NCI-H2171 (cell line): Measurements from ENCODE around the gene ZNF672.
"Not testable (repeated sequence)": the region's sequence is repeated elsewhere in the genome, so short reads cannot be mapped to it uniquely, and the experiment has no call there.

Source experiments
- DNase-seq: peaks from one replicate; lab custom pipeline; 2025; lab: John Stamatoyannopoulos, UW

The ZNF672 gene

DNA sequence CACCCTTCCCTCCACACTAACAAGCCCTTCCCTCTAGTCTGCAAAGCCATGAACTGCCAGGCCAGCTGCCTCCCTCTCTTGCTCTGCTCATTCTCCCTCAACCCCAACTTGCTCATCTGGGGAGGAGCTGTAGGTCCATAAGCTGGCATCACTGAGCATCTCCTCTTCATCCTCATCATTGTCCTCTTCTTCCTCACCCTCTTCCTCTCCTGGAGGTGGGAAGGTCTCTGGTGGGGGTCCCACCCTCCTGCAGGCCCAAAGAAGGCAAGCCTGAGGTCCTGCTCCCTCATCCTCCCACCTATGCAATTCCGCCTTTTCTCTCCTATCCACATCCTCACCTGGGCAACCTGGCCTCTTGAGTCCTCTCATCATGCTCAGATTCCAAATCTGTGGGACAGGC is 18.2 kb downstream of the ZNF672 start:
- no peak for DNase-seq

DNA sequence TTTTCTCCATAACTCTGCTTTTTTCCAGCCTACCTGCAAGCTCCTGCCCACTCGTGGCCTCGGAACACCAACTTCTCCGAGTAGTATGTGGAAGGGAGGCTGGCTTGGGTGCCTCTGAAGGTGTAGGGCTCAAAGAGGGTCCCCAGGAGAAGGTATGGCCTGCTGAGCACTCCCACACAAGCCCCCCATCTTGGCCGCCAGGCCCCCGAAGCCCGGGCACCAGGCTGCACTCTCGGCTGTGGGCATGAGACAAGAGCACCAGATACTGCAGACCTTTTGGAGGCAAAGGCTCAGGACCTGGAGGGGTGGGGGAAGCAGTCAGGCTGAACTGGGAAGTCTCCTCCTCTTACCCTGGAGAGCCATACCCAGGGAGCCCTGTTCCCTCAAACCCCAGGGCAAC is 19.2 kb downstream of the ZNF672 start:
- DNase-seq: no peak

DNA sequence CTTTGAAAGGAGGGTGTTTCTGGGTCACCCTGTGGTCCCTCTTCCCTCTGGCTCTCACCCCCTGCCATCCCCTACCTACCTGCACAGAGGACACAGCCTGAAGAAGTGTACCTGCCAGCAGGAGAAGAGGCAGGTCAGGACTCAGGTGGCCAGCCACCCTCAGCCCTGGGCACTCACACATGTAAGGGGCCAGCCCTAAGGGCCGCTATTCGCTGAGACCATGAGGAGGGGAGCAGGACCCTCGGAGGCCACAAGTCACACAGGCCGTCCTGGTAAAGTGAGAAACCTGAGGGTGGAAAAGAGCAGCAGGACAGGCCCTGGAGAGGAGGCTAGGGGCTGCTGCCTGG is 19.7 kb downstream of the ZNF672 start:
- no peak for DNase-seq

DNA sequence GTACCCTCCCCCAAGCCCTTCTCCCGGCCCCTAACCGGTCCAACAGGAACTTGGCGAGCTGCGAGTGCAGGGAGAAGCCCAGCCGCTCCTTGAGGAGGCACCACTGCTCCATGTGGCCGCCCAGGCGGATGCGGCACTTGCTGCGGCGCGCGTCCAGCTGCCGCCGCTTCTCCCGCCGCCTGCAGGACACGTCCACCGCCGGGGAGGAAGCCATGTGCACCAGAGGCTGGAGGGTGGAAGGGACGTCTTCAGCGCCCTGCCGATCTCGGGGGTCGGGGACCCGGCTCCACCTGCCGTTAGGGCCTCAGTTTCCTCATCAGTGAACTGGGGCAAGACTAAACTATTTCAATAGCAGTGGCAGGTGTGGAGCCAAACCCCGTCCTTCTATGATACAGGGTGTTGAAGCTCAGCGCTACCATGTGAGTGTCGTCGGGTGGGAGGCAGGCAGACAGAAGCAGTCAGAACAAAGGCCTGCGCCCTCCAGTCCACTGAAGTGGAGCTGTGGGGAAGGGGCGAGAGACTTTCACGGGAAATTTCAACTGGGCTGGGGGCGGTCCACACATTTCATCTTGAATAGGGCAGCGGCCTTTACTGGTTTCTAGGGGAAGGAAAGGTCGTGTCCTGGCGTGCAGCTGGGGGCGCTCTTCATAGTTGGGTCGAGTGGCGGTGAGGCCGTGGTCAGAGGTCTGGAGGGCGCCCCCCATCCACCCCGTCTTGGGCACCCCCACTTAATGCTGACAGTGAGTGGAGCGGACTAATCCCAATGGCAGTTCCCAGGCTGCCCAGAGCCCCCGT is 20.3 kb downstream of the ZNF672 start:
- peak; percentile 39 for DNase-seq

DNA sequence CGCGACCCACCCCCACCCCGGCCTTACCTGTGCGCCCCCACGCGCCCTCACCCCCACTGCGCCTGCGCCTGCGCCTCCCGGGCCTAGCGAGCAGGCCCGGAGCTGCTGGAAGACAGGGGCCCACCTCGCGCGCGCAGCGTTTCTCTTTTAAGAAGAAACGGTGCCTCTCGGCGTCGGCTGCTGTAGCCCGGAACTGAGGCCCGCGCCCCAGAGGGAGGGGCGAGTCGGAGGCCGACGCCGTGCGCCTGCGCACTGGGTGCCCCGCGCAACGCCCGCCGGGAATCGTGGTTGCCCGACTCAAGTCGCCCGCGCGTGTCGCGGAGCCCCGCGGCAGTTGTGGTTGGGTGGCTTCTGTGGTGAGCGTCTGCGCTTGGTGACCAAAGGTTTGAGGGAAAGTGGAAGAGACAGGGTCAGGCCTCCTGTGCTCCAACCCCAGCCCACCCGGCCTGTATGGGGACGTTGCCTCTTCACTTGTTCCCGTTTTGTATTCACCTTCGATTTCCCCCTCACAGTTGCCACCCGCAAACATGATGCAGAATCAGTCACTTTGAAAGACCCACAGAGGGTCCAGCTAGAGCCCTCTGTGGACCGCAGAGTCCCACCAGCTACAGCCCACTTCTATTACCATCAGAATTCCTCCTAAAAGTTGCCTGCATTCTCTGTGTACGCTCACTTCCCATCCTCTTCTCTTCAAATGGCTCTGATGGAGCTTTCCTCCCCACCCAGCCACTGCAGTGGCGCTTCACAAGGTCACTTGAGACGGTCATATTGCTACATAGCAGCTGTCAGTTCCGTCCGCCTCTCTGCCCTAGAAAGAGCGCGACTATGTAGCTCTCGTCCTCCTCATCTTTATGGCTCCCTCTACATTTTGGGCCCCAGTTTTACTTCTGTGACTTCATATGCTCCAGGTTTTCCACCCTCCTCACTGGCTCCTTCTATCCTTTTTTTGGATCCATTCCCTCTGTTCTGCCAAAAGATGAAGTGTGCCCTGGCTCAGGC is 21.2 kb downstream of the ZNF672 start, which contains the start of gene ZNF692:
ZNF692 (minus strand) TSS at position 195 of the 999 bp plus-strand sequence. CDS start 776 bp downstream, outside the sequence.
- DNase-seq: peak; percentile 96

DNA sequence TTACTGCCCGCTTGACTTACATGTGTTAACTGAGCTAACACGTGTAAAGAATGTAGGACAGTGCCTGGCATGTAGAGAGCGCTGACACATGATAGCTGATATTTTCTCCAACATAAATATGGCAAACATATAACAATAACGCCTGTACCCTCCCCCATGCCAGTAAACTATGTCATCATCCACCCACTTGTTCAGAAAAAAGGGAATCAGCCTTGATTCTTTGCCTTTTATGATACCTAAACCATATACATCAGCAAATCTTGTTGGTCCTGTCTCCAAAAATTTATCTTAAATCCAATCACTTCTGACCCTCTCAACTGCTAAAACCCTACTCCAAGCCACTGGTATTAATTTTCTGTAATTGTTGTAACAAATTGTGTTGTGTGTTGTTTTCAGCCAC is 22.0 kb downstream of the ZNF672 start:
- no peak for DNase-seq

DNA sequence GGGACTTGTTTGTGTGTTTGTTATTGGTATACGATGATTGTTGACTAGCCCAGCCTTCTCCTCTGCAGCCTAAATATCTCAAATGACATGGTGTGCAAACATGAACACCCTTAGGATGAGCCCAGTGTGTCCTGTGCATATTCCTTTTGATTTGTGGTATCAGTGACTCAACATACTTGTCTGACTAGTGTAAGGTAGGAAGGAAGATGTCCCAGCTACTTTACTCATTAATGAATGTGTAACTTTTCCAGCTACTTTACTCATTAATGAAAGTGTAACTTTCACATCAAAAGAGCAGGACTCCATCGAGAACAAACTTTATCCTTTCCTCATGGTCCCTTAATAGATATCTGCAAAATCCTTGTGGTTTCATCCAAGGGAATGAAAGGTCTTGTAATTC is 23.6 kb downstream of the ZNF672 start:
- DNase-seq: no peak

DNA sequence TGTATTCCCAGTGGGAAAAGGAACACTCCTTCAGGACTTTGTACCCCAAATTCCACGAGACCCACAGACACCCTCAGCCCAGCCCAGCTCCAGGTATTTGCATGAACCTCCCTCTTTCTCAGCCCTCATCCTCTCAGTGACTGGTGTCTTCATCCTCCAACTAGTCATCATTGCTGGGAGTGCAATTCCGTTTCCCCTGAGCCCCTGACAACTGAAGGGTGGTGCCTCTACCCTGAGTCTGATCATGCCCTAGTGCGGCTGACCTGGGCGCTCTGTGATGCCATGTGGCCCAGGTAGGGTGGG is 24.6 kb downstream of the ZNF672 start:
- no peak for DNase-seq

DNA sequence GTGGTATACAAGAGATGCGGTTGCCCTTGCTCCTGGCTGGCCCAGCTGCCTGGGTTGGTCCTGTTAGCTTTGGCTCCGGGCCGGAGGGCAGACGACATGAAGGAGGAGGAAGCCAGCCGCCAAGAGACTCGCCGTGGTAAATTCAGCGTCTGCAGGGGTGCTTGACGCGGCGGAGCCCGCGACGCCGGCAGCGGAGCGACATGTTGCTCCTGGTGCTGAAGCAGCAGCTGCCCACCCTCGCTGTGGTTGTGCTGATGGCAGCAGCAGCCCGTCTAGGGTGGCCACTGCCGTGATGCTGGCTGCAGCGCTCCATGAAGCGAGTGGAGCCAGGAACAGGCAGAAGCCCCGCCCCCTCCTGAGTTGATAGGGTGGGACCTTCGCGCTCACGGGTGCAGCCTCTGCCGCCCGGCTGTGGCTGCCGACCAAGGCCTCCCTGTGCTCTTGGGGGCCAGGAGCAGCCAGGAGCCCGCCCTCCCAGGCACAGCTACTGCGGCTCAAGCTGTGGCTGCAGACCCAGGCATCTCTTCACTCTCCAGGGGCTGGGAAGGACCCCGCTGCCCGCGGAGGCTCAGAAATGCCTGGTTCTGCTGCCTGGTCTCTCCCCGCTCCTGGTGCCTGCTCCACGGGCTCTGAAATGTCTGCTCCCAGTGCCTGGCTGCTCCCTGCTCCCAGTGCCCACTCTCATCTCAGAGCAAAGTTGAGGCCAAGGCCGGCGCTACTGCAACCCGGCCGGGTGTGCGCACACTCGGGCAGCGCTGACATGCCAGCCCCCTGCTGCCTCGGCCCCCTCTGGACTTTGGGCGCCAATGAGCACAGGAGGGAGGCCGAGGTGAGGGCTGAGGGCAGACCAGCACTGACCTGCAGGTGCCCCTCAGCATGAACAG is 25.2 kb downstream of the ZNF672 start:
- peak; percentile 77 for DNase-seq

DNA sequence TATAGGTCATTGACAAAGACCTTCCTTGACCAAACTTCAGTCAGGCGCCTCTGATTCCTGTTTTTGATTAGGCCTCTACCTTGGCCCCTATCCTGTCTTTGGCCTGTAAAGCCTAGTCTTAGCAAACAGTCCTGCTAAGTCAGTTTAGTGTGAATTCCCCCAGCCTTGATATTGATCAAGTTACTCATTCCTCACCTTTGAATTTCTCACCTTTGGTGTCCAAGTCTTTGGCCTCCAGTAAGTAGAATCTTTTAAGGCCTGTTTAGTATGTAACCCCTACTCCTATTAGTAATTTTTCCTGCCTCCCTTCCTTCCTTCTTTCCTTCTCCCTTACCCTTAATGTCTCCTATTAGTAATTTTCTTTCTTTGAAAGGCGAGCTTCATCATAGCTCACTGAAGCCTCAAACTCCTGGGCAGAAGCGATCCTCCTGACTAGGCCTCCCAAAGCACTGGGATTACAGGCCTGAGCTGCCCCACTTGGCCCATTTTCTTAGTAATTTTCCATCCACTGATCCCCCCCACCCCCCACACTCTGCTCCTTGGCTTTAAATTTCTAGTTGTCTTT is 33.9 kb downstream of the ZNF672 start:
- DNase-seq: no peak

DNA sequence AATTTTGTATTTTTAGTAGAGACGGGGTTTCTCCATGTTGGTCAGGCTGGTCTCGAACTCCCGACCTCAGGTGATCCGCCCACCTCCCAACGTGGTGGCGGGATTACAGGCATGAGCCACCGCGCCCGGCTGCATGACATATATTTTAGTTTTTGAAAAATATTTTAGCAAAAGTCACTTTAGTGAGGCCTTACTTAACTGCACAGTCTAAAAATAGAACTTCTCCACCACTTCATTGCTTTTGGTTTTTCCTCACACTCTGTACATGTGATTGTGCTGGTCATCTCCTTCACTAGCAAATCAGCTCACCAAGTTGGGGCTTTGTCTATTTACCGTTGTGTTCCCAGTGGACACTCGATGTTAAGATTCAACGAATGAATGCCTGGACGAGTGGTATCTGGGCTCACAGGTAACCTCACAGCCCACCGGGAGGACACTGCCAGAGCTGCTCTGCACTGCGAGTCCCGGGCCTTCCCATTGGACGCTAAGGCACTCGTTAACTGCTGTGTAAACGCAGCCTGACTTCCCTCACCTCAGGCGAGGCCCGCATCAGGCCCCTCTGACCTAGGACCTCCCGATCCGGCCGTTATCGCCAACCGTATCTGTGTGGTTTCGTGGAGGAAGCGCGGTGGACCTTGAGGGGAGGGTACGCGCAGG is 34.9 kb downstream of the ZNF672 start:
- peak; percentile 56 for DNase-seq

DNA sequence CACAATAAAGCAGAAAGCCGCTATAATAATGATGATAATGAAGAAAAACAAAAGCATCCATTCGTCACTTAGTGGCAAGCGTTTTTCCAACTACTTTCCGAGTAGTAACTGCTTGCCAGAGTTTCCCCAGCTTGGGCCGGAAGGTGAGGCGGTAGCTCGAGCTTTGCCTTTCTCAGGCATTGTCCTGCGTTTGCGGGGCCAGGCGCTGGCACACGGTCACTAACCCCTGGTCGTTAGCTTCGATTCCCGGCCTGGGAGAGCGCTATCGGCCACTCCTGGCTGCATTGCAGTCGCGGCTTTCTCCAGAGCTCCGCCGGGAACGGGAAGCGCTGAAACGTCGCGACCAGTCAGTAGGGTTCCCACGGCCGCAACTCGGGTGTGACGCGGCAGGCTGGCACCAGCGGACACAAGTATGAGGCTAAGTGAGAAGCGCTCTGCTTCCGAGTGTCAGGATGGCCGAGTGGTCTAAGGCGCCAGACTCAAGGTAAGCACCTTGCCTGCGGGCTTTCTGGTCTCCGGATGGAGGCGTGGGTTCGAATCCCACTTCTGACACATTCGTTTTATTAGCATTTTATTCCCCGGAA is 35.5 kb downstream of the ZNF672 start:
- peak; percentile 87 for DNase-seq

DNA sequence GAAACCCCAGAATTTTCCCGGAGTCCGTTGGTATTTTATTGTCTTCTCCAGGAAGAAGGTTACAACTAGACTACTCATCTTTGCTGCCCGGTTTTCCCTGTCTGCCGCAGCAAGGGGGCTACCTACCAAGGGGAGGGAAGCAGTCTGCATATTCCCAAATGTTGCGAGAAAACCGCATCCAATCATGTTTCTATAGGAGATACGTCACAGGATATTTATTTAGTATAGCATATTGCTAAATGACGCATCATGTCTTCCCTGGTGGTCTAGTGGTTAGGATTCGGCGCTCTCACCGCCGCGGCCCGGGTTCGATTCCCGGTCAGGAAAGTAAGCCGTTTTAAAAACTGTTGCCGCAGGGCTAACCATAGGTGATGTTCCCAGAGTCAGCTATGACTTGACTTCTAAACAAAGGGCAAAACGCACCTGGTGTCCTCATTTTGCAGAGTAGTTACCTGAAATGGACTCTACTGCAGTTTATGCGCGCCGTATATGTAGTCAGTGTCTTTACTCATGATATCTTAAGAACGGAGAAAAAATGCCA is 36.0 kb downstream of the ZNF672 start:
- peak; percentile 71 for DNase-seq

DNA sequence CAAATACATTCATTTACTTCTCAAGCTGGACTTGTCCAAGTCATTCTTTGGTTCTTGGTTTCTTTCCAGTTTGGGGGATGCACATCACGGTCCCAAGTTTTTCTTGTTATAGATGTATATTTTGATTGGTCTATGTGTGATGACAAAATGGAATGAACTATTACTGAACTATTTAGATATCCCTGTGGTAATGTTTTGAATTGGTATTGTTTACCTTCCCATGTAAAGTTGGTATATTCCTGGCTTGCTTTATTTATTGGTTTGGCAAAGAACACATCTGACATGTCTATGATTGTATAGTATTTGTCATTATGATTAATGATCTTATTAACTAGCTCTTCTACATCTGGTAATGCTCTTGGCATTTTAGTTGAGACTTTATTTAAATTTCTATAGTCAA is 43.2 kb downstream of the ZNF672 start:
- no peak for DNase-seq

DNA sequence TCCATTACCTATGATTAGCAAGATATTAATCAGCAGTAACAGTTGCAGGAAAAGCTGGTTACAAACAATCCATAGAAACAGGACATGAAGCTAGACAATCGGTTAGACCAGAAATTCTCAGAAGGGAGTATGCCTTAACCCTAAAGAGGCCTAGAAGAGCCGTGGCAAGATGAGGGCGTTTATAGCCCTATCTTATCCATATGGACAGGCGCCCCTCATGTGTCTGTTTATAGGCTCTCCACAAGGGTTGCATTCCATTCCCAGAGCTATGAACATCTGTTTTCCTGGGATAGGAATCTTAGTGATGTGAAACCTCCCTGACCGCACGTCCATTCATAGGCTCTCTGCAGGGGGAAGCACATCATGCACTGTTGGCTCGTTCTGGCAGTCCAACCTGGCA is 44.4 kb downstream of the ZNF672 start:
- not testable (repeated sequence) for DNase-seq

DNA sequence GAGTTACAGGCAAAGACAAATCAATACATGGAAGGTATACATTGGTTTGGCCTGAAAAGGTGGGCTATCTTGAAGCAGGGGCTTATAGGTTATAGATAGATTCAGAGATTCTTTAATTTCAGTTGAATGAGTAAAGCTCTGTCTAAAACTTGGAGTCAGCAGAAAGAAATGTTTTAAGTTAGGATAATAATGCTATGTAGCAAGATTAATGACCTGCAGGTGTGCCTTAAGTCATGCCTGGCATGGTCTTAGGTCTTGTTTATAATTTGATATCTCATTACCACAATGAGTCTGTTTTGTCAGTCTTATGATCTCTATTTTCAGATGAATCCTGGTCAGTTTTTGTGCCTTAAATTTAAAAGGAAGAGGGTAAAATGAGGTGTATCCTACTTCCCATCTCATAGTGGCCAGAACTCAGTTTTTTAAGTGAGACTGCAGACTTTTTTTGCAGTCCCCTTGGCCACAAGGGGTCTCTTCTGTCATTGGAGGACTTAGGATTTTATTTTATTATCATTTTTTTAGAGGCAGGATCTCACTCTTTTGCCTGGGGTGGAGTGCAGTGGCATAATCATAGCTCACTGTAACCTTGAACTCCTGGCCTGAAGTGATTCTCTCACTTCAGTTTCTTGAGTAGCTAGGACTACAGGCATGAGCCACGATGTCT is 46.7 kb downstream of the ZNF672 start:
- DNase-seq: no peak

DNA sequence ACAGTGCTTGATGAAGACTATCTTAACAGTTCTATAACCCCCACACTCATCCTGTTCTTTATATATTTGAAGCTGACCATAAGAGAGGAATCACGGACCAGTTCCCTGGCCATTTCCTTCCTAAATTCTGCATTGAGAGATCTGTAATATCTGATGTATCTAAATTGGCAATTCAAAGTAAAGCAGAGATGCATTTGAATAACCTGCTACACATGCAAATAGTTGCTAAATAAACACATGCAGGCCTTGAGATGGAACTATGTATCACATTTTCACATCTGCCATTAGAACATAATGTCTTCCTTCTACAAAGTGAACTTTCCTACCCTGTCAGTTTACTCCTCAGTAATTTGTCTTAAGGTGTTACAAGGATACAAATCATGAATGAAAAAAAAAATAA is 47.6 kb downstream of the ZNF672 start:
- DNase-seq: no peak

DNA sequence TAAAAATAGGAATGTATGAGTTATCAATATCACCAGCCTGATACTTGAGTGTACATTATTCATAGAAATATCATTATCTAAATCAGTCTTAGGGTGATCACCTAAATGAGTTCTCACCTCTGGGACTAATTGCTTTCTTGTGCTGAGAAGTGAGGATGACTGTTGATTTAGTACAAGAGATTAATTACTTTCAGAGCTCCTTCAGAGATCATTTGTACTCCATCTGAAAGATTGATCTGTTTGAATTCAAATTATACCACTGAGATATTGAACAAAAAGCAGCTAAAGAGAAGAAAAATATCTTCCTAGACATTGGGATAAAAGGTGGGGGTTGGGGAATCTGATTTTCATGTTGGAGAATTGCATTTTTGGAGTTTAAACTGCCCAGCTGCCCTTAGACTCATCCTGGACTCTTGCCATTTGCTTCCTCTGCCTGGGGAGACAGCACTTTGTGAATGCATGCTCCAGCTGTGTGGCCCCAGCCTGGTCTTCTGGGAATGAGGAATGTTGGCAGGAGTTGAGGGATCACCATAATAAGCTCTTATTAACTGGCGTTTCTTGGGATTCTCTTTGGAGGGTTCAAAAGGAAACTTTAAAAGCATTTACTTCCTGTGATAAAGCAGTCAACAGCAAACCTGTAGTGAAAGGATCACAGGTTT is 48.3 kb downstream of the ZNF672 start:
- no peak for DNase-seq

DNA sequence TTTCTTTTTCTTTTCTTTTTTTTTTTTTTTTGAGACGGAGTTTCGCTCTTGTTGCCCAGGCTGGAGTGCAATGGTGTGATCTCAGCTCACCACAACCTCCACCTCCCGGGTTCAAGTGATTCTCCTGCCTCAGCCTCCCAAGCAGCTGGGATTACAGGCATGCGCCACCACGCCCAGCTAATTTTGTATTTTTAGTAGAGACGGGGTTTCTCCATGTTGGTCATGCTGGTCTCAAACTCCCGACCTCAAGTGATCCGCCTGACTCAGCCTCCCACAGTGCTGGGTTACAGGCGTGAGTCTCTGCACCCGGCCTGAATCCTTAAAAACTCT is 51.9 kb downstream of the ZNF672 start:
- DNase-seq: not testable (repeated sequence)
